ENCODE results near the gene LAMTOR1. TPM values are rescaled to one million over a fixed set of nuclear protein-coding genes. Genes with fewer than 3 reads are reported as not detected.
"Not testable (repeated sequence)": the region's sequence is repeated elsewhere in the genome, so short reads cannot be mapped to it uniquely, and the experiment has no call there.

The LAMTOR1 gene
- total RNA-seq, 1 experiment from 2014 or later = 96.3 TPM

DNA sequence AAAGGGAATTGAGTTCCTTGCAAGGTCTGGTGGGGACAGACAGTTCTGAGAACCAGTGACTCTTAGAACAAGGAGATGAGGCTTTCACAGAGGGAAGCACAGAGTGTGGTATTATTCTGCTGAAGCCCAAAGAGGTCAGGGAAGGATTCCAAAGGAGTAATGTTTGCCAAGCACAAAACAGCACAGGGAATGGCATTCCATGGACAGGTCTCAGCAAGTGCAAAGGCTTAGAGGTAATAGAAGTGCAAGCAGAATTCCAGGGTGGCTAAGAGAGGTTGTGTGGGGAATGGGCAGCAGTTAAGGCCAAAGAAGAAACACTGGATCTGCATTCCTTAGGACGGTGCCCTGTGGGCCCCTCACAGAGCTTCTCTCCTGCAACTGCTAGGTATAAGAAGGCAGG, 39.0 kb upstream of the LAMTOR1 start:
- not testable (repeated sequence) for H3K23me2 ChIP-seq (ENCODE audit: insufficient read length, low read depth, low read length, poor library complexity, severe bottlenecking); H3K4me1 Mint-ChIP-seq; H3K79me2 ChIP-seq (ENCODE audit: insufficient read depth, low read length); H4K8ac ChIP-seq (replicated peaks; ENCODE audit: insufficient read length, low read depth, low read length); H2BK20ac ChIP-seq (ENCODE audit: low read depth, low read length, poor library complexity, severe bottlenecking); H3K79me1 ChIP-seq (ENCODE audit: insufficient read depth, low read depth, low read length, poor library complexity, severe bottlenecking); H3K4me2 ChIP-seq (ENCODE audit: insufficient read depth, insufficient read length, low read length); H3K4me3 Mint-ChIP-seq; H3K27ac Mint-ChIP-seq; H4K5ac ChIP-seq (ENCODE audit: insufficient read length, low read depth, low read length); H4K91ac ChIP-seq (ENCODE audit: insufficient read length, low read depth, low read length); H4K20me1 ChIP-seq (ENCODE audit: control insufficient read depth, insufficient read depth, insufficient read length); H3K9ac ChIP-seq (ENCODE audit: extremely low read depth, insufficient read length, low read length); H2AFZ ChIP-seq (ENCODE audit: low read length); H3K27me3 ChIP-seq (ENCODE audit: insufficient read depth, low read length); H3K9me3 Mint-ChIP-seq; H3T11ph ChIP-seq (ENCODE audit: low read length); H3K14ac ChIP-seq (ENCODE audit: insufficient read depth, low read length); H3K23ac ChIP-seq (ENCODE audit: insufficient read length, low read depth, low read length); H2BK120ac ChIP-seq (ENCODE audit: low read depth, low read length, poor library complexity, severe bottlenecking); H2BK15ac ChIP-seq (ENCODE audit: low read depth, low read length); H2BK12ac ChIP-seq (ENCODE audit: insufficient read length, low read depth, low read length); H3K4ac ChIP-seq (ENCODE audit: low read depth, low read length); H2AK5ac ChIP-seq (ENCODE audit: insufficient read length, low read length); H2BK5ac ChIP-seq (ENCODE audit: insufficient read length, low read length); H3K18ac ChIP-seq (ENCODE audit: insufficient read length, low read depth, low read length); H3K56ac ChIP-seq (ENCODE audit: insufficient read length, low read depth, low read length); H3K27ac ChIP-seq (ENCODE audit: insufficient read length, low read depth, low read length); H3K9me3 ChIP-seq (ENCODE audit: control insufficient read depth, low read depth, low read length); DNase-seq; H3K36me3 Mint-ChIP-seq (ENCODE audit: insufficient read depth in 1 of 3, low read depth in 3 of 3); H3K4me1 ChIP-seq (ENCODE audit: insufficient read depth, low read length)
- peaks cover 11% of the 10 kb centered on the region for H3K27me3 Mint-ChIP-seq (ENCODE audit: low read depth)
- WGBS (ENCODE audit: extremely low coverage, insufficient read length, low lambda C conversion rate) = no CpG with 5 or more reads among the region's 1 CpG

Data from H9 (cell line).